Measurements from ENCODE around the gene BZW1.

BZW1 gene

DNA sequence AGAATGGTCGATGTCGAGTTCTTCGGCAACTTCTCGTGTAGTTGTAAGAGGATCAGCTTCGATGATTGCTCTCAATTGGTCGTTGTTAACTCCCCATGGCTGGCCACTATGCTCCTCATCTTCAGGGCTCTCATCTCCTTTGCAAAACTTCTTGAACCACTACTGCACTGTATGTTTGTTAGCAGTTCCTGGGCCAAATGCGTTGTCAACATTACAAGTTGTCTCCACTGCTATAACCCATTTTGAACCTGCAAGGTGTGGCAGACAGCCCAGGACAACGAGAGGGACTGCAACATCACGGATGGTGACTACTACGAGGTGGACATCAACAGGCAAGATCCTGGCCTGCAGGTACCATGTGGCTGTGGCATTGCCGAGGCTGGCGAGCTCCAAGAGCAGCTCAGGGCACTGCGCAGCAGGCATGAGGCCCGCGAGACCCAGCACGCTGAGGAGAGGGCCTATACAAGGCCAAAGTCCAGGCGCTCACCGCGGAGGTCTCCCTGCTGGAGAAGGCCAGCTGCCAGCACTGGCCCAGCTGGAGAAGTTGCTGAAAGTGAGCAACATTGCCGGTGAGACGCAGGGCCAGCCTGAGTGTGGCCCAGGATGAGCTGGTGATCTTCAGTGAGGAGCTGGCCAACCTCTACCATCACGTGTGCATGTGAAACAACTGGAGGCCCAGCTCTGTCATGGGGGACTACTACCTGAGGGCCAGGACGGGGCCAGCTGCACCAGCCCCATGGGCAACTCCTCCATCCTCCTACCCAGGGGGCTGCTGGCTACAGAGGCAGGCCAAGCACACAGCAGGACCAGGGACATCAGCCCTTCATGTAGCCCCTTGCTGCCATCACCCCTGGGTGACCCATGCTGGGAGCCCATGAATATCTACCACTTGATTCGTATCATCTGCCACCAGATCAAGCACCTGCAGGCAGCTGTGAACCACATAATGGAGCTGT lies 32.6 kb downstream of the BZW1 start:
- DNase-seq: no peak

GRCh38 chr2:200845194-200845593 lies 33.5 kb downstream of the BZW1 start:
- no peak for DNase-seq

DNA sequence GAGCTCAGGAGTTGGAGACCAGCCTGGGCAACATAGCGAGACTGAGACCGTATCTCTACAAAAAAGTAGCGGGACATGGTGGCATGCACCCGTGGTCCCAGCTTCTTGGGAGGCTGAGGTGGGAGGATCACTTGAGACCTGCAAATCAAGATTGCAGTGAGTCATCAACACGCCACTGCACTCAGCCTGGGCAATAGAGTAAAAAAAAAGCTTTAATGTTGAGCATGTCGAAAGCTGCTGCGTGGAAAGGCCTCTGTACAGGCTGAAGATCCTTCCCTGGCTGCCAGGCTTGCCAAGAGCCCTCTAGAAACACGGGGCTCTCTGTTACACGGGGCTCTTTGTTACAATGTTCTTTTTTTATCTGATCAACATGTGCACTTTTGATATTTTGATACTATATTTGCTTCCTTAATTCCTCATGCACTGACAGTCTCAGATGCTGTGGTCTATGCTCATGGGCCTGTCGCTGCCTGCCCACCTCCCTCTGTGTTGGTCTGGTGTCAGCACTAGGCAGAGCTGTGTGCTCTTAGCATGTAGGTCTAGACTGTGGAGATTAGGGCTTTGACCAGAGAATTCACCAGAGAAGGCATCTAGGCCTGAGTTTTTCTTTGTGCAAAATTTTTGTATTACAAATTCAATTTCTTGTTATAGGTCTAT lies 34.1 kb downstream of the BZW1 start:
- no peak for DNase-seq

- DNase-seq: no peak
These were observed 35.6 kb downstream of the BZW1 start for GRCh38 chr2:200847269-200847668.

DNA sequence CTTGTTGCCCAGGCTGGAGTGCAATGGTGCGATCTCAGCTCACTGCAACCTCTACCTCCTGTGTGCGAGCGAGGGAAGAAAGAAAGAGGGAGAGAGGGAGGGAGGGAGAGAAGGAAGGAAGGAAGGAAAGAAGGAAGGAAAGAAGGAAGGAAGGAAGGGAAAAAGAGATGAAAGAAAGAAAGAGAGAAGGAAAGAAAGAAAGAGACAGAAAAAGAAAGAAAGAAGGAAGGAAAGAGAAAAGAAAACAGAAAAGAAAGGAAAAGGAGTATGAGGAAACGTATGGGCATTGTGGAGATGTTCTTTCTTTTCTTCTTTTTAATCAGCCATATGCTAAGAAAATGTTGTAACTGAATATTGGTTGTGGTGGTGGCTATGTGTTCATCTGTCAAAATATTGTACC lies 36.2 kb downstream of the BZW1 start:
- no peak for DNase-seq

GRCh38 chr2:200850512-200851256 lies 39.0 kb downstream of the BZW1 start:
- DNase-seq: no peak

- DNase-seq: no peak
These were observed 39.9 kb downstream of the BZW1 start for GRCh38 chr2:200851398-200852248.

GRCh38 chr2:200852605-200853004 lies 40.9 kb downstream of the BZW1 start:
- no peak for DNase-seq

GRCh38 chr2:200856806-200857205 lies 45.1 kb downstream of the BZW1 start:
- DNase-seq: no peak

- no peak for DNase-seq
These were observed 48.5 kb downstream of the BZW1 start for GRCh38 chr2:200860092-200860795.

- DNase-seq: no peak
These were observed 50.0 kb downstream of the BZW1 start for GRCh38 chr2:200861617-200862155.

DNA sequence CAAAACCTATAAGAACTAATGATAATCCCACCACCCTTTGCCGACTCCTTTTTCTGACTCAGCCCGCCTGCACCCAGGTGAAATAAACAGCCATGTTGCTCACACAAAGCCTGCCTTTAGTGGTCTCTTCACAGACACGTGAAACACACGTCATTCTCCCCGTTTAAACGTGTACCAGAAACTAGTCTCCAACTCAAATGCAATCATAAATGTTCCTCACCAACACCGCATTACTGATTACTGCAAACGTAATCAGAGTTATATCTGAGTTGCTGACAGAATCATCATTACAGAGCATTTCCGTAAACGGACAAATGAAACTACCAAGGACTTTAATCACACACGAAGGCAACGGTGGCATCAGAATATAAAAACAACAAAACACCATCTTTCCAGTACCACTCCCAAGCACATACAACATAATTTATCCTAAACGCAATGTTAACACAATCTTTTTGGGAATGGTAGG lies 50.9 kb downstream of the BZW1 start:
- peak; percentile 11 to 20 (median 16) for DNase-seq

GRCh38 chr2:200863782-200864175 lies 52.1 kb downstream of the BZW1 start:
- DNase-seq: no peak

DNA sequence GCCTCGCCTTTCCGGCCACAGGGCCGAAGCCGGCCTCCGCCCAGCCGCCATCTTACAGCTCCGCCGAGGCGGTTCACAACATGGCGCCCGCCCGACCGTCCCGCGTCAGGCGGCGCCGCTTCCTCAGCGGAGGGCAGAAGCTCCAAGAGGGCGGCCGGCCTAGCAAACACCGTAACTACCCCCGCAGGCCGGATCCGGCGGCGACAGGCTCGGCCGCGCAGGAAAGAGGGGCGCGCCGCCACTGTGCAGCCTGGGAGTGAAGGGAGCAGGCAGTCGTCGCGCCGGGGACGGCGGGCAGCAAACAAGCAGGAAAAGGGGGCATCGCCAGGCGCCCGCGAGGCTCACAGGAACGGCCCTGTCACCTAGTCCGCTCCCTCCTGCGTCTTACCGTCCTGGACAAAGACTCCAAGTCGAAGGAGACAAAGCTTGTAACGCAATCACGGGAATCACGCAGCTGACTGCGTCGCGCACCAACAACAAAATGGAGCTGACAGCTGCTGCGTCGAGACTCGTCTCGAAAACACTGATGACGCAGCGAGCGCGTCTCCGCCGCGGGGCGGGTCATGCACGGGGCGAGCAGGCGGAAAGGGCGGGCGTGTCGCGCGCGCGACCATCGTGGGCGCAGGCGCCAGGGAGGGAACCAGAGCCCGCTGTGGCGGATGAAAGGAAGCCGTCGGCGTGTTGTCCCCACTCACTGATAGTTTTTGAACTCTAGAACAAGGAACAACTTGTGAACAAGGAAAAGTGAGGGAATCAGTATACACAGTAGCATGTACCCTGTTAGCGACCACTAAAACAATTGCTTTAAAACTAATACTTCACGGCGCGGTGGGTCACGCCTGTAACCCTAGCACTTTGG lies 52.7 kb downstream of the BZW1 start, which contains the start of gene CLK1:
TSS of gene CLK1 (minus strand) at position 483 of the 859 bp plus-strand sequence. CDS start 2,796 bp downstream, outside the sequence.
- DNase-seq: peak; percentile 90 to 97 (median 94)

- no peak for DNase-seq
These were observed 57.3 kb downstream of the BZW1 start for GRCh38 chr2:200869014-200869413.

DNA sequence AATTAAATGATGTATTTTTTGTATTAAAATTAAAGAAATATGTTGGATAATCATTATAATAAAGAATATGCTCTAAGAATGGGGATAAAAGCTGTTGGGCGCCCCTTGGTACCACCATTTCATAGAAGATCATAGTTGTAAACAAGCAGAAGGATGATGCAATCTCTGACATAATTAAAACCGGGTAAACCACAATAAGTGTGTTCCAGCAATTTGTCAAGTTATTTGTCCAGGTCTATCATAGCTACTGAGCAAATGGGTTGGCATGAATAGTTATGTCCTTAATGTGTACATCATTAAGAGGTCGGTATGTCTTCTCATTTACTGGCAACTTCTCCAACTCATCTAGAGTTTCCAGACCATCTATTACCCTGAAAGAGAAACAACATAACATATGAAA lies 59.4 kb downstream of the BZW1 start:
- DNase-seq: no peak

DNA sequence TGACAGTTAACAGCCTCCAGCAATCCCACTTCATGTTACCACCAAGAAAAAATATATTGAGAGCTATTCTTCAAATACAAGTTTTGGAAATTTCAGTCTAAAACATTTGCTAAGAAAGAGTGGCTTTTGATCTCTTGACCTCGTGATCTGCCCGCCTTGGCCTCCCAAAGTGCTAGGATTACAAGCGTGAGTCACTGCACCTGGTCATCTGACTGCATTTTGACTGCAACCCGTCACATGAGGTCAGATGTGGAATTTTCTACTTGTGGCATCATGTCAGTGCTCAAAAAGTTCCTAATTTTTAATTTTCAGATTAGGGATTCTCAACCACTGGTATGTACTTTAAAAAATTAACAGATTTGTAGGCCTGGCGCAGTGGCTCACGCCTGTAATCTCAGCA lies 61.9 kb downstream of the BZW1 start:
- DNase-seq: no peak

Data from activated CD4-positive, CD25-positive, alpha-beta regulatory T cell (primary cell).